Sigmoid colon (tissue), 3 donors: ENCODE results near the gene DQX1.

Source experiments
- POLR2A ChIP-seq, 2 donors: fragments of 450-650 bp; IDR thresholded peaks; one replicate each; pipeline ENCODE4 v1.6.1; 2016; ENCODE audit warnings: antibody characterized with exemption in 2 of 2, mild to moderate bottlenecking in 2 of 2, moderate library complexity in 2 of 2
- TF ChIP-seq, protein P1 (sequence below), 4 experiments: fragments of 450-650 bp in 3 of 4; fragments of 200-600 bp in 1 of 4; IDR thresholded peaks; one replicate each; pipeline ENCODE4 v1.5.1; 2016 to 2019; ENCODE audit warnings: antibody characterized with exemption in 4 of 4, mild to moderate bottlenecking in 3 of 4, moderate library complexity in 2 of 4

DNA sequence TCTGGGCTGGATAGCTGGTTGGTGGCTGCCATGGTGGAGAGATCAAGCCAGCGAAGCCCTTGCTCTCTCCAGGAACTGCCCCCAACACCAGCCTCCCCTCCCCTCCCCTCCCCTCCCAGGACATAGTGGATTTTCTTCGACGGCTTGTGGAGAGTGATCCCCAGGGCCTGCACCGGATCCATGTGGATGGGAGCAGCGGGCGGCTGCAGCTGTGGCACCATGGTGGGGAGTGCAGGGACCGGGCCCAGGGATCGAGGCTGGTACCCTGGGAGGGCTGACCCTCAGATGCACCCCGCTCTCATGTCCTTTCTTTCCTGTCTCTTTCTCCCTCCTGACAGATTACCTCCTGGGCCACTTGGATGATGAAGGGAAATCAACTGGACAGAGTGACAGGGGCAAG, 36.1 kb downstream of the DQX1 start:
- no peak for TF ChIP-seq POLR2A (IDR thresholded peaks at IDR 0.05)
- TF ChIP-seq, protein P1, sequence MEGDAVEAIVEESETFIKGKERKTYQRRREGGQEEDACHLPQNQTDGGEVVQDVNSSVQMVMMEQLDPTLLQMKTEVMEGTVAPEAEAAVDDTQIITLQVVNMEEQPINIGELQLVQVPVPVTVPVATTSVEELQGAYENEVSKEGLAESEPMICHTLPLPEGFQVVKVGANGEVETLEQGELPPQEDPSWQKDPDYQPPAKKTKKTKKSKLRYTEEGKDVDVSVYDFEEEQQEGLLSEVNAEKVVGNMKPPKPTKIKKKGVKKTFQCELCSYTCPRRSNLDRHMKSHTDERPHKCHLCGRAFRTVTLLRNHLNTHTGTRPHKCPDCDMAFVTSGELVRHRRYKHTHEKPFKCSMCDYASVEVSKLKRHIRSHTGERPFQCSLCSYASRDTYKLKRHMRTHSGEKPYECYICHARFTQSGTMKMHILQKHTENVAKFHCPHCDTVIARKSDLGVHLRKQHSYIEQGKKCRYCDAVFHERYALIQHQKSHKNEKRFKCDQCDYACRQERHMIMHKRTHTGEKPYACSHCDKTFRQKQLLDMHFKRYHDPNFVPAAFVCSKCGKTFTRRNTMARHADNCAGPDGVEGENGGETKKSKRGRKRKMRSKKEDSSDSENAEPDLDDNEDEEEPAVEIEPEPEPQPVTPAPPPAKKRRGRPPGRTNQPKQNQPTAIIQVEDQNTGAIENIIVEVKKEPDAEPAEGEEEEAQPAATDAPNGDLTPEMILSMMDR (IDR thresholded peaks at IDR 0.05), result no peak
